Ovary (tissue), 3 donors: ENCODE measurements around the gene SLIT3.

Experiments
- CTCF ChIP-seq, 3 donors: fragments of 450-650 bp in 2 of 3; fragments of 200-600 bp in 1 of 3; IDR thresholded peaks; one replicate each; pipeline versions ENCODE4 v1.5.1 to v1.8.0; 2016 to 2022; ENCODE audit warnings: antibody characterized with exemption in 3 of 3, mild to moderate bottlenecking in 1 of 3
- EP300 ChIP-seq: sonication (generic); formaldehyde crosslinking; IDR thresholded peaks from one replicate; pipeline ENCODE4 v1.6.1; 2017; ENCODE audit warnings: antibody characterized with exemption
- POLR2A ChIP-seq: fragments of 450-650 bp; IDR thresholded peaks from one replicate; pipeline ENCODE4 v1.6.1; 2017; ENCODE audit warnings: antibody characterized with exemption, mild to moderate bottlenecking, moderate library complexity
- donor health status: DM: no; HTN: no; CAD: no.

- TF ChIP-seq CTCF (IDR thresholded peaks at IDR 0.05) (no peak), POLR2A (no peak), EP300 (no peak)
These were observed 359.0 kb downstream of the SLIT3 start for GRCh38 chr5:168941901-168942300.
